Stomach (tissue), 9 donors: Measurements from ENCODE around the gene SRPX2. TPM values are rescaled to one million over a fixed set of nuclear protein-coding genes. Genes with fewer than 3 reads are reported as not detected.

Source experiments
- DNase-seq, 2 donors: peaks; one replicate each; pipeline versions ENCODE4 v3.0.0 to v3.0.0-alpha.2; 2013 to 2019
- H3K27ac ChIP-seq, 5 donors: fragments of 200-600 bp in 4 of 5; sonication (generic) in 4 of 5; one replicate each; pipeline ENCODE4 v1.5.1; 2013 to 2019; ENCODE audit warnings: mild to moderate bottlenecking in 1 of 5, moderate library complexity in 1 of 5
- H3K27me3 ChIP-seq, 3 donors: fragments of 200-600 bp; sonication (generic); one replicate each; pipeline ENCODE4 v1.5.1; 2017 to 2019; ENCODE audit warnings: mixed run types in 1 of 3
- H3K36me3 ChIP-seq, 4 donors: fragments of 200-600 bp; sonication (generic); 1 replicate in 3 of 4; 2 replicates in 1 of 4; pipeline ENCODE4 v1.5.1; 2016 to 2019
- H3K4me1 ChIP-seq, 4 donors: fragments of 200-600 bp; sonication (generic); one replicate each; pipeline ENCODE4 v1.5.1; 2016 to 2019
- H3K4me3 ChIP-seq, 4 donors: fragments of 200-600 bp; sonication (generic) in 3 of 4; one replicate each; pipeline ENCODE4 v1.5.1; 2016 to 2019; ENCODE audit warnings: mild to moderate bottlenecking in 1 of 4
- H3K9me3 ChIP-seq, 4 donors: fragments of 200-600 bp; sonication (generic); one replicate each; pipeline ENCODE4 v1.5.1; 2016 to 2019
- CTCF ChIP-seq, 7 experiments: fragments of 450-650 bp in 4 of 7; fragments of 200-600 bp in 3 of 7; sonication (generic) in 3 of 7; IDR thresholded peaks; one replicate each; pipeline ENCODE4 v1.5.1; 2016 to 2019; ENCODE audit warnings: antibody characterized with exemption in 7 of 7, control low read depth in 2 of 7, mild to moderate bottlenecking in 1 of 7
- EP300 ChIP-seq: sonication (generic); formaldehyde crosslinking; IDR thresholded peaks from one replicate; pipeline ENCODE4 v1.6.1; 2017; ENCODE audit warnings: antibody characterized with exemption
- POLR2A ChIP-seq, 4 donors: fragments of 450-650 bp; IDR thresholded peaks; one replicate each; pipeline ENCODE4 v1.6.1; 2016; ENCODE audit warnings: antibody characterized with exemption in 4 of 4, control low read depth in 2 of 4, mild to moderate bottlenecking in 1 of 4, moderate library complexity in 1 of 4
- POLR2AphosphoS5 ChIP-seq, 3 donors: sonication (generic); formaldehyde crosslinking; IDR thresholded peaks; one replicate each; pipeline ENCODE4 v1.6.1; 2016; ENCODE audit warnings: antibody characterized with exemption in 3 of 3
- WGBS, 5 donors: extraction: QIAGEN DNeasy Blood & Tissue Kit in 3 of 5; methylation state at CpG; one replicate each; pipeline versions ENCODE4 v1.1.5 to v1.1.7; 2013 to 2018; 5-methylcytosine and 5-hydroxymethylcytosine counted together
- intact Hi-C: fragments of 100-400 bp; cut with DNase I; formaldehyde crosslinking; loops from one replicate; pipeline ENCODE4 v1.15.1; 2023; ENCODE audit warnings: low total_unique reads
- polyA plus RNA-seq, 3 donors: library from polyadenylated mRNA; stranded (reverse); fragments of 200-250 nt; gene quantifications; one replicate each; pipeline ENCODE4 v1.2.3, GENCODE V29; 2013
- total RNA-seq, 5 donors: library from RNA; depleted of rRNA; stranded (reverse); fragments of >200 nt; gene quantifications; one replicate each; pipeline versions ENCODE4 v1.1.0 to v1.2.3, GENCODE V29; 2014 to 2016
- donor health status: healthy with polysubstance abuse.
- donor health status: Bipolar disorder and iron deficiency.
- donor health status: healthy.

The SRPX2 gene
- total and polyA plus RNA-seq, 8 donors = 2.6 to 28.0 (median 7.5) TPM

DNA sequence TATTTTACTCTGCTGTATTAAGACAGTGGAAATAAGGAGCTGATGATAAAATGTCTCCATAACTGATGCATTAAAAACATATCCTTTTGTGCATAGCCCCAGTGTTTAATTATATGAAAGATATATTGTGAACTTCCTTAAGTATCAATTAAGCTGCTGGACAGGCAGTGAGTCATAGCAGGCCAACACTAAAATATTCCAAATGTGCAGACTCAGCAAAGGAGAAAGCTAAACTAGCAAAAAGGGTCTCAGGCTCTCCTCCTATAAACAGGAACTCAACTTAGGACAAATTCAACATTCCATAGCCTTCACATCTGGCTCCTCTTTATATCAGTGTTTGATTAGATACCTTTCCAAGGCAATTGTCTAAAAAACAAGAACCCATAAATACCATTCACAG is 43.7 kb upstream of the SRPX2 start:
- Histone ChIP-seq H3K9me3 (no peaks in the 10 kb centered on the region), H3K4me3 (no peak overlapping the region), H3K36me3 (no peaks in the 10 kb centered on the region), H3K4me1 (no peaks in the 10 kb centered on the region), H3K27me3 (no peaks in the 10 kb centered on the region), H3K27ac (no peak overlapping the region)
- intact Hi-C loops = no loop called here
- no peak for DNase-seq
- TF ChIP-seq POLR2AphosphoS5 (IDR thresholded peaks at IDR 0.05) (no peak), CTCF (IDR thresholded peaks at IDR 0.05) (no peak), EP300 (no peak), POLR2A (IDR thresholded peaks at IDR 0.05) (no peak)

- Histone ChIP-seq H3K27ac (no peak overlapping the region), H3K27me3 (no peaks in the 10 kb centered on the region), H3K4me3 (no peak overlapping the region), H3K36me3 (no peaks in the 10 kb centered on the region), H3K4me1 (no peaks in the 10 kb centered on the region), H3K9me3 (no peaks in the 10 kb centered on the region)
- DNase-seq = no peak
- 18 to 57% (median 31%) methylated on average over 1 of the region's 1 CpG for WGBS, 5 donors
- no peak for TF ChIP-seq CTCF (IDR thresholded peaks at IDR 0.05)
- no peak for TF ChIP-seq POLR2AphosphoS5 (IDR thresholded peaks at IDR 0.05)
- TF ChIP-seq POLR2A (IDR thresholded peaks at IDR 0.05) = no peak
- TF ChIP-seq EP300 = no peak
- intact Hi-C loops = no loop called here
Measured at GRCh38 chrX:100600758-100601157, 43.2 kb upstream of the SRPX2 start.

DNA sequence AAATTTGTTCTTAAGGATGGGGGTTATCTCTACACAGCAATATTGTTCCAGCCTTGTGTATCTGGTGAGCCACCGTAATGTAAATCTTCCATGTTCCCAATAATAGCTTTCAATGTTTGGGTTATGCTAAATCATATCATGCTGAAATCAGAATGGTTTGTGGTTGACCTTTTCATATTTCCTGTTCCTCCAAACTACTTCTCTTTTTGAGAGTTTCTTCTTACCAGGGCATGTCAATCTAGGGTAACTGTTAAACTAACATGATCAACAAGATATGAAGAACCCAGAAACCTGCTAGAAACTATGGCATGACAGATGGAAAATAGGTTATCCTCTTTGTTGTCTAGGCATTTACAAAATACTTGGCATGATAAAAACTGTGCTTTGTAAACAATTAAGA is 37.2 kb upstream of the SRPX2 start:
- H3K9me3 ChIP-seq = no peaks in the 10 kb centered on the region
- no peak overlapping the region for H3K4me3 ChIP-seq
- no peak for DNase-seq
- TF ChIP-seq POLR2A (IDR thresholded peaks at IDR 0.05) = no peak
- 11 to 61% (median 33%) methylated on average over 1 of the region's 1 CpG for WGBS, 5 donors
- no peaks in the 10 kb centered on the region for H3K4me1 ChIP-seq
- no peak overlapping the region for H3K27ac ChIP-seq
- intact Hi-C loops = no loop called here
- H3K36me3 ChIP-seq = no peaks in the 10 kb centered on the region
- no peaks in the 10 kb centered on the region for H3K27me3 ChIP-seq

DNA sequence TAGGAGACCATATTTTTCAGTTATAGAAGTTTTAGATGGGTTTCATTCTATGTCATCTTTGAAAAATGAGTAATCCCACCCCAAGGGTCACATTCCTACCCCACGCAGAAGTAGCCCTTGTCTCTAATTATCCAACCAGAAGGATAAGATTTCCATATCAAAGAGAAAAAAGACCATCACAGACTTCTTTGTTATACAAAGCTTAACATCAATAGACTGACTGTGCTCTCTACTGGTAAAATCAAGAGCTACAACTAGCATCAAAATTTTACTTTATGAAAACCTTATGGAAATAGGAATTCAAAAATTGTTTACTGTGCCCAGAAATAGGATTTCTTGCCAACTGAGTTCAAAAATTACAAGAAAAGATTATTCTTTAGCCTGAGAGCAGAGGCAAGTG is 34.4 kb upstream of the SRPX2 start:
- Histone ChIP-seq H3K4me1 (no peaks in the 10 kb centered on the region), H3K9me3 (no peaks in the 10 kb centered on the region), H3K4me3 (no peak overlapping the region), H3K27ac (no peak overlapping the region), H3K36me3 (no peaks in the 10 kb centered on the region), H3K27me3 (peaks cover 0 to 4% (median 0%) of the 10 kb centered on the region in 3 donors)
- 3 to 22% (median 8%) methylated on average over 1 of the region's 1 CpG for WGBS, 5 donors
- no peak for DNase-seq
- TF ChIP-seq POLR2A (IDR thresholded peaks at IDR 0.05) = no peak
- no peak for TF ChIP-seq CTCF (IDR thresholded peaks at IDR 0.05)
- TF ChIP-seq POLR2AphosphoS5 (IDR thresholded peaks at IDR 0.05) = no peak
- no peak for TF ChIP-seq EP300
- intact Hi-C loops = no loop called here

DNA sequence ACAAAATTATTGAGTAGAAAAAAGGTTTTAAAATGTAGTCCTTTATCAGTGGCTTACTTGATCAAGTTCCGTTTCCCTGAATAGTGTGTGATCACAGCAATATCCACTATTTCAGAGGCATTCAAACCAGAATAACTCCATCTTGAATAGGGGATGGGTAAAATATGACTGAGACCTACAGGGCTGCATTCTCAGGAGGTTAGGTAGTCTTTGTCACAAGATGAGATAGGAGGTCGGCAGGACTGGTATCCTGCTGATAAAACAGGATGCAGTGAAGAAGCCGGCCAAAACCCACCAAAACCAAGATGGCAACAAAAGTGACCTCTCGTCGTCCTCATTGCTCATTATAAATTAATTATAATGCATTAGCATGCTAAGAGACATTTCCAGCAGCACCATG is 32.0 kb upstream of the SRPX2 start:
- Histone ChIP-seq H3K4me1 (no peaks in the 10 kb centered on the region), H3K27me3 (peaks cover 0 to 13% (median 0%) of the 10 kb centered on the region in 3 donors), H3K4me3 (no peak overlapping the region), H3K9me3 (no peaks in the 10 kb centered on the region), H3K36me3 (no peaks in the 10 kb centered on the region), H3K27ac (no peak overlapping the region)
- WGBS, 5 donors = 71 to 80% (median 77%) methylated on average over 5 of the region's 5 CpGs
- no peak for TF ChIP-seq CTCF (IDR thresholded peaks at IDR 0.05)
- no peak for DNase-seq
- intact Hi-C loops = no loop called here
